NCI-H2029 treated with DMSO at 0.1 percent for 48 hours (cell line): Measurements from ENCODE around the gene OLFML1.

ENCODE experiments used
- DNase-seq: peaks from one replicate; lab custom pipeline; 2025; lab: John Stamatoyannopoulos, UW

The OLFML1 gene

DNA sequence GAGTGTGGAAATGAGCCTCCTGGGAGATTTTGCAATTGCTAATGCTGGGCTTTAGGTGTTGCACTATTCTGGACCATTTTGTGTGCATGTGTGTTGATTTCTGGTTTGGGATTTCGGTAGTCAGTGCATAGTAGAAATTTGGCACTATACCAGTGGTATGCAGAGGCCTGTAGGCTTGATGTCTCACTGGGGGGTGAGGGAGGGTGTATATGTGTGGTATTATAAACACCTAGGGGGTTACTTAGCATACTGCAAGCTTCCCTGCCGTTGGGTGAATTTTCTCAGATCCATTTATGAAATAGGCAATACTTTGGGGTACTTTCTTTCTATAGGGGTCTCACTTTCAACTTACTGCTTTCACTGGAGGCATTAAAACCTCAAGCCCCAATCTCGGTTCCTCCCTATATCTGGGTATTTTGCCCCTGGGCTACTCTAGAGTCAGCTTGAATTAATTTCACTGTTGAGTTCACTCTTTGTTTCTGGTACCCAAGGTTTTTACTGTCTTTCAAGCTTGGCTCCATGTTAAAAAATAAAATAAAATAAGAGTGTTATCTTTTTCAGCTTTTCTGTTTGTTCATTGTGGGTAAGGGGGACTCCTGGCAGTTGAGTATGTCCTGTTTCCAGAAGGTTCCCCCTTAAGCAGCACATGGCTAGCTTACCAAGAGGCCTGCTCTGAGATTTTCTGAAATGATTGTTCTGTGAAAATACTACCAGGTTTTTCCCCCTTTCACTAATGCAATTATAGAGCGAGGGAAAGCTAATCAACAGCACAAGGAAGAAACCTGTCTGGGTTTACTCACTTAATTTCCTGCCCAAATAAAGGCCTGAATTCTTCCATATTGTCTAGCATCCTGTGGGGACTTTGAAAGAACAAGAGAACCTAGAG is 74.3 kb downstream of the OLFML1 start:
- DNase-seq: no peak
